Amniotic stem cell (primary cell): ENCODE data around the gene ELOVL5.
"Not testable (repeated sequence)": the region's sequence is repeated elsewhere in the genome, so short reads cannot be mapped to it uniquely, and the experiment has no call there.

Experiments used
- DNase-seq: peaks from one replicate; lab custom pipeline; 2025; lab: John Stamatoyannopoulos, UW

Gene ELOVL5

GRCh38 chr6:53348371-53349208 lies at the start of gene ELOVL5:
Gene ELOVL5 (minus strand): TSS chr6:53348950. CDS start chr6:53295699, 53,251 bp downstream.
- peak; percentile 99 for DNase-seq

- DNase-seq: no peak
These were observed 48.5 kb upstream of the ELOVL5 start for GRCh38 chr6:53397283-53397682.

GRCh38 chr6:53395986-53396385 lies 47.2 kb upstream of the ELOVL5 start:
- no peak for DNase-seq

DNA sequence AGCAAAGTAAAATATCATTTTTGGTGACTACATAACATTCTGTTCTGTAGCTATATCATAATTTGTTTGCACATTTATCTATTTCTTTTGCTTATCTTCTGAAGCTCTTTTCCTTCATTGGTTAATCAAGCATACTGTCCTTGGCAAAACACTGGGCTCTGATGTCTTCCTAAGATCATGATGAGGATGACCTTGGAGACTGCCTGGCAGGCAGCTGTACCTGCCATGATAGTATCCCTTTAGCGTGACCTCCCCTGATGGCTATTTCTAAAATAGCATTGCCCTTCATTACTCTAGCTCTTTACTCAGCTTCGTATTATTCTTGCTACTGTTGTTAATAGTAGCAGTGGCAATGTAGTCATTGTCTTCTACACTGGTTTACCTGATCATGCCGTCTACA lies 46.0 kb upstream of the ELOVL5 start:
- DNase-seq: no peak

- no peak for DNase-seq
These were observed 42.4 kb upstream of the ELOVL5 start for GRCh38 chr6:53391170-53391569.

- no peak for DNase-seq
These were observed 41.3 kb upstream of the ELOVL5 start for GRCh38 chr6:53390010-53390409.

DNA sequence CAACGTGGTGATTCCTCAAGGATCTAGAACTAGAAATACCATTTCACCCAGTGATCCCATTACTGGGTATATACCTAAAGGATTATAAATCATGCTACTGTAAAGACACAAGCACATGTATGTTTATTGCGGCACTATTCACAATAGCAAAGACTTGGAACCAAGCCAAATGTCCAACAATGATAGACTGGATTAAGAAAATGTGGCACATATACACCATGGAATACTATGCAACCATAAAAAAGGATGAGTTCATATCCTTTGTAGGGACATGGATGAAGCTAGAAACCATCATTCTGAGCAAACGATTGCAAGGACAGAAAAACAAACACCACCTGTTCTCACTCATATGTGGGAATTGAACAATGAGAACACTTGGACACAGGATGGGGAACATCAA lies 39.9 kb upstream of the ELOVL5 start:
- DNase-seq: not testable (repeated sequence)

- DNase-seq: no peak
These were observed 33.7 kb upstream of the ELOVL5 start for GRCh38 chr6:53382421-53382820.

DNA sequence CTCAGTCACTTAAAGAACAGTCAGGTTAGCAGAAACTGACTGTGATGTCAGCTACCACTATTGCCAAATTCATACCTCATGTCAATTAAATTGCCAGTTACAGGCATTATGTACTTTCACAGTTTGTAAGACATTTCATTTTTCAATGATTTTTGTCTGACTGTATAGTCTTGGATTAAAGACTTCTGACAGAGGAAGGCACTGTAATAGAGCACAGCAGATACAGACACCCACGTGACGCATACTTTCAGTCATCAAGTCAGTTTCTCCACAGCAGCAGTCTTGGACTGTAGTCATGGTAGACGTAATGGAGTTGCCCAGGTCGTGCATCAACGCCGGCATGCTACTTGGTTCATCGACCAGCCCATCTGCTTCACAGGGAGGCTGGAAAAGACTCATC lies 29.5 kb upstream of the ELOVL5 start:
- peak; percentile 18 for DNase-seq

DNA sequence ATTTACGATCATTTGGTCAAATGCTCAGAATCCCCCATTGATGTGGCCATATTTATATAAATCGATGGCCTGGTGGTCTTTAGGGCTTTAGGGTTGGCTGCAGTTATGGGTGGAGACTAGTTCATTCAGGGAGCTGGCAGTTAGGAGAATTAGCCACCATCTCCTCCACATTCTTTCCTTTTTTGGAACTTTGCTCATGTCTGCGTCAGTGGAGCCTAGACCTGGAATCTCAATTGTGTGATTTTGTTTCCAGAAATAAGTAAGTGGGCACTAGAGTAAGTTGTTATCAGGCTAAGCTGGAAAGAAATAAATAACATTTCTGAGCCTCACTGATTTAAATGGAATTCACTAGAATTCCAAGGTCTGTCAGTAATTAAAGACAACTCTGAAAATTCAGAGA lies 29.0 kb upstream of the ELOVL5 start:
- no peak for DNase-seq

DNA sequence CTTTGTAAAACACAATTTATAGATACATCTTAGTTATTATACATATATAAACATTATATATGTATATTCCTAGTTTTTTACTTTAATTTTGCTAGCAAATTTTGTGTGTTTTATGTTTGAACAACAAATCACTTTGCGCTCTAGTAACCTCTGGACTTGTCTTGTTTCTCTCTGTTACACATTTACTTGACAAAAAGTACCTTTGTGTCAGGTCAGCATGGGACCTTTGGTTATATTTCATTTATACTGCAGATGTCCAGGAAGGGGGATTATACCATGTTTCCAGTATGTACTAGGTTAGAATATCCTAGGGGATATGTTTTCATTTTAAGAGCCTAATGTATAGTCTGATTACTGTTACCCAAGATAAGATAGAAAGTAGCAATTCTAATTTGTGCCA lies 28.5 kb upstream of the ELOVL5 start:
- DNase-seq: no peak

DNA sequence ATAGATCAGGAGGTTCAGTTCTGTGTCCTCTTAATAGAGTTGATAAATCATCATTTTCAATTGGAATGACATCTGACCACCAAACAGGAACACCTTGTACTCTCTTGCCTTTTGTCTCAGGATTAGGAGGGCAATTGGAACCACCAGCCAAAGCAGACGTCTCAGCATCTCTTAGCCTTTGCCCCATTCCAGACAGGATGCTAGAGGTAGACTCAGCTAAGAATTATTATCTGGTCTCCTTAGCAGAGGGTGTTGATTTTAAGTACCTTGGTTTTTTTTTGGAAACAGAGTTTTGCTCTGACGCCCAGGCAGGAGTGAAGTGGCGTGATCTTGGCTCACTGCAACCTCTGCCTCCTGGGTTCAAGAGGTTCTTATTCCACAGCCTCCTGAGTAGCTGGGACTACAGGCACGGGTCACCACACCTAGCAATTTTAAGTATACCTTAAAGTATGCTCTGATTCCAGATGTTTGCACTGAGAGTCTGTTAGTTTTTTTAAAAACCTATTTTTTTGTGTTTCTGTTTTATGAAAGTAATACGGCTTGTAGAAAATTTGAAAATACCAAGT lies 28.0 kb upstream of the ELOVL5 start:
- no peak for DNase-seq

GRCh38 chr6:53375847-53376246 lies 27.1 kb upstream of the ELOVL5 start:
- DNase-seq: no peak

DNA sequence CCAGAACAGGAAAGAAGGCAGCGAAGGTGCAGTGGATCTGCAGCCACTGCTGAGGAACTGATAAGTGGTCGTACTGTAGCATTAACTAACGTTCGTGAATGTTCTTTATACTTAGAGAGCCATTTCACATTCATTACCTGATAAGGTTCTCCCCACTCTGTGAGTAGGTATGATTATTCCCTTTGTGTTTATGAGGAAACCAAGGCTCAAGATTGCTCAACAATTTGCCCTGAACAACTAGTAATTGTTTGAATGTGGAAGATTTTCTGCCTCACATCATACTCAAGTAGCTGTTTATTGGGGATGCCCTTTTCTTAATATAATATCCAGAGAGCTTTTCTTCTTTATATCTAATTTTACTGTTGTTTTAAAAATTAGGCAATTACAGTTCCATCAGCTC lies 24.9 kb upstream of the ELOVL5 start:
- no peak for DNase-seq

DNA sequence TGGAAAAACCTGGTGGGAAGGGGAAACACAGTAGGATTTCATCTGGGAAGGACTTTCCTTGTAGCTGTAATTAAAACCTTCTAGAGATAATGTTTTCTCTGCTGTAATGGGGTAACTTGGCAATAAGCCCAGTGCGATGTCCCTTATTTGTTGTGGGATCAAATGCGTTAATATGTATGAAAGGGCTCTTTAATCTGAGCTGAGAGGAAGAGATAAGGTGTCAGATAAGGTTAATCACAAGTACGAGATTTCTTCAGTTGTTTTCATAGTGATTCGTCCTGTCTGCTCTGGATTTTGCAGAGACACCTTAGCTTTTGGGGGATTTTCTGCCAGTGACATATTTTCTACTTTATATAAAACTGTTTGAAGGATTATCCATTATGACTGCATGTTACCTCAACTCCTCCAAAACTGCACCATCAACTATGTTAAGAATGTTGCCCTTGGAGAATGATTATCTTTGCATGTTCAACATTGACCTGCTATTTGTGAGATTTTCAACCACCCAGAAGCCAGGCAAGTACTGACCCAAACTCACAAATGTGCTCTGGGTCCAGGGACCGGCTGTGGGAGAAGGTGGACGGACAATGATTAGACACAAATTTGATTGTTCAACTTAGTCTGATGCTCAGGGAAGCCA lies 21.2 kb upstream of the ELOVL5 start:
- no peak for DNase-seq

DNA sequence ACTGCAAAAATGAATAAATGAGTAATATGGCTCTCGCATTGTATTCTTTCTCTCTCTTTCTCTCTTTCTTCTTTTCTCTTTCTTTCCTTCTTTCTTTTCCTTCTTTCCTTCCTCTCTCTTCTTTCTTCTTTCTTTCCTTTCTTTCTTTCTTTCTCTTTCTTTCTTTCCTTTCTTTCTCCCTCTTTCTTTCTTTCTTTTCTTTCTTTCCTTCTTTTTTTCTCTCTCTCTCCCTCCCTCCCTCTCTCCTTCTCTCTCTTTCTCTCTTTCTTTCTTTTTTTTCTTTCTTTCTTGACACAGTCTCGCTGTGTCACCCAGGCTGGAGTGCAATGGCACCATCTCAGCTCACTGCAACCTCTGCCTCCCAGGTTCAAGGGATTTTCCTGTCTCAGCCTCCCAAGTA lies 20.3 kb upstream of the ELOVL5 start:
- DNase-seq: no peak

DNA sequence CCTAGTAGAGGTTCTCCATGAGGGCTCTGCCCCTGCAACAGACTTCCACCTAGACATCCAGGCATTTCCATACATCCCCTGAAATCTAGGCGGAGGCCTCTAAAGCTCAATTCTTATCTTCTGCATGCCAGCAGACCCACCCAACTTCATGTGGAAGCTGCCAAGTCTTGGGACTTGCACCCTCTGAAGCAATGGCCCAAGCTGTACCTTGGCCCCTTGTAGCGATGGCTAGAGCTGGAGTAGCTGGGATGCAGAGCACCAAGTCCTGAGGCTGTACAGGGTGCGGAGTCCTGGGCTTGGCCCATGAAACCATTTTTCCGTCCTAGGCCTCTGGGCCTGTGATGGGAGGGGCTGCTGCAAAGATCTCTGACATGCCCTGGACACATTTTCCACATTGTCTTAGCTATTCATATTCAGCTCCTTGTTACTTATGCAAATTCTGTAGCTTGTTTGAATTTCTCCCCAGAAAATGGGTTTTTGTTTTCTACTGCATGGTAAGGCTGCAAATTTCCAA lies 17.4 kb upstream of the ELOVL5 start:
- no peak for DNase-seq

GRCh38 chr6:53363341-53364079 lies 14.8 kb upstream of the ELOVL5 start:
- no peak for DNase-seq

DNA sequence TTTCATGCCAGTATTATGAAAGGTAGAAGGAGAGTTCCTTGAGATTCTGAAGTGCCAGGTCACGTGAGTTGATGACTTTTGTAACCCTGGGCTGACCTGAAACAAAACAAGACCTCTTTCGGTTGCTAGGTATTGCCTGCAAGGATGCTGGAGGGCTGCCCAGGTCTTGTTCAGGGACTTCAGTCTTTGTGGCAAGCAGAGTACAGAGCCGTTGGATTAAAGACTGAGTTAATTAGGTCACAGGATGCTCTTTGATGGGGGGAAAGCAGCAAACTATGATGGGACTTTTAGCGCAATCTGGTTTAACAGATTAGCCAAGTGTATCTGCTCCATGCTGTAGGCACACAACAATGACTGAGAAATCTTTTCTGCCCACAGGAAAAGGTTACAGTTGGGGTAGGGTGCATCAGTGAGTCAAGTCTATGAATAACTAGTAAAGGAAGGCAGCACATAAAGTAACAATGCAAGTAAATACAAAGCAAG lies 12.8 kb upstream of the ELOVL5 start:
- DNase-seq: no peak

- no peak for DNase-seq
These were observed 11.6 kb upstream of the ELOVL5 start for GRCh38 chr6:53360093-53360912.

DNA sequence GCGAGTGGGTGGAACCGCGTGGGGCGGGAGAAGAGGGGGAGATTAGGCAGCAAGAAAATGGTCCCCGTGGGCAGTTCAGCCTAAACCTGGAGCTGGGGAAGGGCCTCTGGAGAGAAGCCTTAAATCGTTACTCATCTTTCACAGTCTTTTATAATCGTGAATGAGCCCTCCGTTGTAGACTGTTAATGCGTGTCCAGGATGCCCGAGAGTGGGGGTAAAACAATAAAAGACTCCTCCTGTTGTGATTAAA lies 11.0 kb upstream of the ELOVL5 start:
- DNase-seq: no peak
